Small intestine (tissue), 7 donors: ENCODE results near the gene IPO4. TPM values are rescaled to one million over a fixed set of nuclear protein-coding genes. Genes with fewer than 3 reads are reported as not detected.
A peak's percentile ranks its signal among the peaks of the same experiment; 100 is the strongest.

Experiments
- DNase-seq, 2 donors: peaks; one replicate each; pipeline versions ENCODE4 v3.0.0 to v3.0.0-alpha.2; 2013
- FAIRE-seq: peaks from 2 replicates; lab custom pipeline; 2012; peaks lifted over from hg19 to GRCh38; lab: Jason Lieb, UNC
- H3K27ac ChIP-seq, 3 donors: one replicate each; pipeline ENCODE4 v1.5.1; 2013; ENCODE audit warnings: low read length in 2 of 3, mild to moderate bottlenecking in 2 of 3, control low read depth in 1 of 3, inconsistent platforms in 1 of 3, low read depth in 1 of 3, moderate library complexity in 1 of 3
- H3K27me3 ChIP-seq, 3 donors: one replicate each; pipeline ENCODE4 v1.6.1; 2013; ENCODE audit warnings: low read length in 3 of 3, inconsistent platforms in 1 of 3; ENCODE audit not compliant: control insufficient read depth in 3 of 3, insufficient read depth in 3 of 3
- H3K36me3 ChIP-seq, 3 donors: one replicate each; pipeline ENCODE4 v1.6.1; 2013; ENCODE audit warnings: low read length in 3 of 3, inconsistent platforms in 1 of 3, low read depth in 1 of 3, mild to moderate bottlenecking in 1 of 3, moderate library complexity in 1 of 3; ENCODE audit not compliant: control insufficient read depth in 3 of 3, insufficient read depth in 2 of 3
- H3K4me1 ChIP-seq, 3 donors: one replicate each; pipeline ENCODE4 v1.6.1; 2013; ENCODE audit warnings: low read length in 2 of 3, inconsistent platforms in 1 of 3, low read depth in 1 of 3, mild to moderate bottlenecking in 1 of 3, moderate library complexity in 1 of 3; ENCODE audit not compliant: control insufficient read depth in 3 of 3, insufficient read depth in 2 of 3
- H3K4me3 ChIP-seq, 3 donors: one replicate each; pipeline ENCODE4 v1.5.1; 2013; ENCODE audit warnings: low read length in 3 of 3, control low read depth in 1 of 3, inconsistent platforms in 1 of 3, low read depth in 1 of 3, mild to moderate bottlenecking in 1 of 3, moderate library complexity in 1 of 3
- H3K9me3 ChIP-seq, 2 donors: one replicate each; pipeline ENCODE4 v1.6.1; 2013; ENCODE audit warnings: low read depth in 1 of 2, low read length in 1 of 2; ENCODE audit not compliant: control insufficient read depth in 2 of 2, insufficient read depth in 1 of 2
- WGBS, 3 donors: extraction: QIAGEN DNeasy Blood & Tissue Kit; methylation state at CpG; one replicate each; pipeline ENCODE4 v1.1.7; 2013; 5-methylcytosine and 5-hydroxymethylcytosine counted together
- polyA plus RNA-seq, 4 donors: library from polyadenylated mRNA; stranded (reverse) in 3 of 4; unstranded in 1 of 4; fragments of 200-250 nt in 3 of 4; fragments of 120-200 nt in 1 of 4; gene quantifications; one replicate each; pipeline versions ENCODE4 v1.2.1 to v1.2.3, GENCODE V29; 2013
- donor health status: healthy with polysubstance abuse.
- donor health status: control.
- donor health status: control.
- donor health status: Bipolar disorder and iron deficiency.
- donor health status: healthy.

The IPO4 gene
- polyA plus RNA-seq, 4 donors: 3.2 to 24.4 (median 12.5) TPM

GRCh38 chr14:24190416-24190815 is 1.8 kb upstream of the IPO4 start:
- Histone ChIP-seq H3K36me3 (peaks cover 0 to 51% (median 2%) of the 10 kb centered on the region in 3 donors), H3K9me3 (no peaks in the 10 kb centered on the region), H3K4me1 (peaks cover 0 to 26% (median 6%) of the 10 kb centered on the region in 3 donors), H3K27me3 (no peaks in the 10 kb centered on the region), H3K4me3 (no peak overlapping the region), H3K27ac (no peak overlapping the region)
- DNase-seq (no peak), FAIRE-seq (no peak)
- WGBS, 3 donors: 86 to 94% (median 89%) methylated on average over 10 of the region's 10 CpGs

GRCh38 chr14:24189460-24189859 is 844 bp upstream of the IPO4 start:
- Histone ChIP-seq H3K4me1 (peaks cover 0 to 22% (median 6%) of the 10 kb centered on the region in 3 donors), H3K4me3 (no peak overlapping the region), H3K36me3 (peaks cover 0 to 61% (median 2%) of the 10 kb centered on the region in 3 donors), H3K27ac (no peak overlapping the region), H3K27me3 (no peaks in the 10 kb centered on the region), H3K9me3 (no peaks in the 10 kb centered on the region)
- DNase-seq (no peak), FAIRE-seq (no peak)
- WGBS, 3 donors: 94 to 96% (median 95%) methylated on average over 9 of the region's 9 CpGs

GRCh38 chr14:24189059-24189375 is 401 bp upstream of the IPO4 start:
- Histone ChIP-seq H3K36me3 (peaks cover 0 to 65% (median 4%) of the 10 kb centered on the region in 3 donors), H3K27me3 (no peaks in the 10 kb centered on the region), H3K4me1 (peaks cover 0 to 22% (median 6%) of the 10 kb centered on the region in 3 donors), H3K4me3 (peak overlapping the region in 1 of 3 donors; percentile 80), H3K27ac (peak overlapping the region in 2 of 3 donors; percentile 42 to 44), H3K9me3 (no peaks in the 10 kb centered on the region)
- FAIRE-seq (no peak), DNase-seq (no peak)
- 0 to 4% (median 1%) methylated on average over 3 of the region's 3 CpGs for WGBS, 3 donors

- peak overlapping the region in 1 of 3 donors; percentile 80 for H3K4me3 ChIP-seq
- peak overlapping the region in 2 of 3 donors; percentile 8 to 84 for H3K27ac ChIP-seq
- 86 to 92% (median 90%) methylated on average over 2 of the region's 2 CpGs for WGBS, 3 donors
- no peaks in the 10 kb centered on the region for H3K9me3 ChIP-seq
- H3K36me3 ChIP-seq: peaks cover 0 to 73% (median 10%) of the 10 kb centered on the region in 3 donors
- H3K27me3 ChIP-seq: no peaks in the 10 kb centered on the region
- DNase-seq (no peak), FAIRE-seq (no peak)
- H3K4me1 ChIP-seq: peaks cover 0 to 21% (median 6%) of the 10 kb centered on the region in 3 donors
These were observed 1.1 kb downstream of the IPO4 start for GRCh38 chr14:24187539-24187915.

GRCh38 chr14:24186831-24187538 is 1.6 kb downstream of the IPO4 start:
- Histone ChIP-seq H3K4me3 (no peak overlapping the region), H3K9me3 (no peaks in the 10 kb centered on the region), H3K27me3 (no peaks in the 10 kb centered on the region), H3K36me3 (peaks cover 0 to 73% (median 10%) of the 10 kb centered on the region in 3 donors), H3K4me1 (peaks cover 0 to 24% (median 6%) of the 10 kb centered on the region in 3 donors), H3K27ac (no peak overlapping the region)
- FAIRE-seq (no peak), DNase-seq (no peak)
- 90 to 94% (median 92%) methylated on average over 9 to 10 of the region's 10 CpGs for WGBS, 3 donors

GRCh38 chr14:24185741-24186140 is 2.9 kb downstream of the IPO4 start:
- 90 to 95% (median 94%) methylated on average over 11 of the region's 11 CpGs for WGBS, 3 donors
- DNase-seq (no peak), FAIRE-seq (no peak)
- peaks cover 0 to 36% (median 6%) of the 10 kb centered on the region in 3 donors for H3K4me1 ChIP-seq
- no peaks in the 10 kb centered on the region for H3K27me3 ChIP-seq
- H3K4me3 ChIP-seq: no peak overlapping the region
- peaks cover 2 to 80% (median 9%) of the 10 kb centered on the region in 3 donors for H3K36me3 ChIP-seq
- H3K27ac ChIP-seq: no peak overlapping the region
- no peaks in the 10 kb centered on the region for H3K9me3 ChIP-seq

- H3K27me3 ChIP-seq: no peaks in the 10 kb centered on the region
- H3K4me3 ChIP-seq: no peak overlapping the region
- DNase-seq (no peak), FAIRE-seq (no peak)
- H3K27ac ChIP-seq: no peak overlapping the region
- peaks cover 2 to 82% (median 9%) of the 10 kb centered on the region in 3 donors for H3K36me3 ChIP-seq
- WGBS, 3 donors: 95 to 98% (median 95%) methylated on average over 7 of the region's 7 CpGs
- H3K4me1 ChIP-seq: peaks cover 0 to 43% (median 6%) of the 10 kb centered on the region in 3 donors
- no peaks in the 10 kb centered on the region for H3K9me3 ChIP-seq
These were observed 3.6 kb downstream of the IPO4 start for GRCh38 chr14:24185026-24185425.

GRCh38 chr14:24184104-24184970 is 4.3 kb downstream of the IPO4 start:
- H3K27ac ChIP-seq: no peak overlapping the region
- peaks cover 5 to 84% (median 9%) of the 10 kb centered on the region in 3 donors for H3K36me3 ChIP-seq
- no peak for DNase-seq
- no peaks in the 10 kb centered on the region for H3K27me3 ChIP-seq
- no peak for FAIRE-seq
- H3K9me3 ChIP-seq: no peaks in the 10 kb centered on the region
- WGBS, 3 donors: 89 to 94% (median 91%) methylated on average over 19 of the region's 19 CpGs
- no peak overlapping the region for H3K4me3 ChIP-seq
- peaks cover 0 to 50% (median 6%) of the 10 kb centered on the region in 3 donors for H3K4me1 ChIP-seq
